ENCODE data around the gene DNTTIP2.
A peak's percentile ranks its signal among the peaks of the same experiment; 100 is the strongest.
"Not testable (repeated sequence)": the region's sequence is repeated elsewhere in the genome, so short reads cannot be mapped to it uniquely, and the experiment has no call there.

Gene DNTTIP2

GRCh38 chr1:93878889-93879586, at the start of gene DNTTIP2:
DNTTIP2 (minus strand) TSS chr1:93879206; CDS start chr1:93879148, 58 bp downstream.
- peak; percentile 91 for DNase-seq (ENCODE audit: low read depth)

- DNase-seq (ENCODE audit: low read depth) = no peak
These were observed 46.2 kb upstream of the DNTTIP2 start for GRCh38 chr1:93925206-93925605.

GRCh38 chr1:93919780-93920179, 40.8 kb upstream of the DNTTIP2 start:
- DNase-seq (ENCODE audit: low read depth) = no peak

GRCh38 chr1:93917302-93917701, 38.3 kb upstream of the DNTTIP2 start:
- DNase-seq (ENCODE audit: low read depth) = no peak

- not testable (repeated sequence) for DNase-seq (ENCODE audit: low read depth)
These were observed 31.9 kb upstream of the DNTTIP2 start for GRCh38 chr1:93910880-93911279.

GRCh38 chr1:93910305-93910704, 31.3 kb upstream of the DNTTIP2 start:
- no peak for DNase-seq (ENCODE audit: low read depth)

- DNase-seq (ENCODE audit: low read depth) = peak; percentile 95
These were observed 30.4 kb upstream of the DNTTIP2 start, which contains the start of gene GCLM for GRCh38 chr1:93909146-93910050. GCLM (minus strand) TSS chr1:93909430; CDS start chr1:93909163, 267 bp downstream.

- DNase-seq (ENCODE audit: low read depth) = peak; percentile 30
These were observed 29.6 kb upstream of the DNTTIP2 start for GRCh38 chr1:93908394-93909145.

GRCh38 chr1:93907718-93908117, 28.7 kb upstream of the DNTTIP2 start:
- DNase-seq (ENCODE audit: low read depth) = peak; percentile 67

GRCh38 chr1:93906480-93906879, 27.5 kb upstream of the DNTTIP2 start:
- DNase-seq (ENCODE audit: low read depth) = no peak

- DNase-seq (ENCODE audit: low read depth) = peak; percentile 61
These were observed 26.7 kb upstream of the DNTTIP2 start for GRCh38 chr1:93905734-93906133.

- peak; percentile 16 for DNase-seq (ENCODE audit: low read depth)
These were observed 26.0 kb upstream of the DNTTIP2 start for GRCh38 chr1:93905051-93905450.

- DNase-seq (ENCODE audit: low read depth) = no peak
These were observed 25.2 kb upstream of the DNTTIP2 start for GRCh38 chr1:93904228-93904627.

GRCh38 chr1:93900723-93901504, 21.9 kb upstream of the DNTTIP2 start:
- no peak for DNase-seq (ENCODE audit: low read depth)

GRCh38 chr1:93899543-93900207, 20.7 kb upstream of the DNTTIP2 start:
- no peak for DNase-seq (ENCODE audit: low read depth)

- no peak for DNase-seq (ENCODE audit: low read depth)
These were observed 9.9 kb upstream of the DNTTIP2 start for GRCh38 chr1:93888900-93889299.

GRCh38 chr1:93882269-93882668, 3.3 kb upstream of the DNTTIP2 start:
- no peak for DNase-seq (ENCODE audit: low read depth)

- DNase-seq (ENCODE audit: low read depth) = peak; percentile 52
These were observed 1.7 kb upstream of the DNTTIP2 start for GRCh38 chr1:93880731-93881130.

GRCh38 chr1:93878501-93878888, 511 bp downstream of the DNTTIP2 start:
- DNase-seq (ENCODE audit: low read depth) = peak; percentile 50

- no peak for DNase-seq (ENCODE audit: low read depth)
These were observed 1.5 kb downstream of the DNTTIP2 start for GRCh38 chr1:93877529-93877928.

GRCh38 chr1:93876244-93876643, 2.8 kb downstream of the DNTTIP2 start:
- peak; percentile 9 for DNase-seq (ENCODE audit: low read depth)
